Right atrium auricular region (tissue), 2 donors: ENCODE measurements around the gene ELN. TPM values are rescaled to one million over a fixed set of nuclear protein-coding genes. Genes with fewer than 3 reads are reported as not detected.

Source experiments
- DNase-seq: peaks from one replicate; pipeline ENCODE4 v3.0.0-alpha.2; 2019; ENCODE audit warnings: low spot score
- H3K27ac ChIP-seq, 2 donors: fragments of 200-600 bp; sonication (generic); 1 replicate in 1 of 2; 2 replicates in 1 of 2; pipeline ENCODE4 v1.5.1; 2016 to 2019
- H3K27me3 ChIP-seq, 2 donors: fragments of 200-600 bp; sonication (generic); one replicate each; pipeline versions ENCODE4 v1.5.1 to v1.6.0; 2017 to 2019
- H3K36me3 ChIP-seq: fragments of 200-600 bp; sonication (generic); one replicate; pipeline ENCODE4 v1.5.1; 2016
- H3K4me1 ChIP-seq, 2 donors: fragments of 200-600 bp; sonication (generic); one replicate each; pipeline versions ENCODE4 v1.5.1 to v1.6.0; 2017 to 2019
- H3K4me3 ChIP-seq, 2 donors: fragments of 200-600 bp; sonication (generic); 1 replicate in 1 of 2; 2 replicates in 1 of 2; pipeline ENCODE4 v1.5.1; 2017 to 2019; ENCODE audit warnings: mild to moderate bottlenecking in 1 of 2, moderate library complexity in 1 of 2
- H3K9me3 ChIP-seq, 2 donors: fragments of 200-600 bp; sonication (generic); one replicate each; pipeline ENCODE4 v1.5.1; 2019
- total RNA-seq, 2 donors: library from RNA; depleted of rRNA; stranded (reverse); fragments of >200 nt; gene quantifications; one replicate each; pipeline ENCODE4 v1.1.0, GENCODE V29; 2016
- TF ChIP-seq, protein P1 (sequence below), 2 donors: fragments of 200-600 bp; sonication (generic); IDR thresholded peaks; one replicate each; pipeline ENCODE4 v1.5.1; 2019; ENCODE audit warnings: antibody characterized with exemption in 2 of 2

The ELN gene
- total RNA-seq, 2 donors from 2014 or later, result 138 to 149 TPM

DNA sequence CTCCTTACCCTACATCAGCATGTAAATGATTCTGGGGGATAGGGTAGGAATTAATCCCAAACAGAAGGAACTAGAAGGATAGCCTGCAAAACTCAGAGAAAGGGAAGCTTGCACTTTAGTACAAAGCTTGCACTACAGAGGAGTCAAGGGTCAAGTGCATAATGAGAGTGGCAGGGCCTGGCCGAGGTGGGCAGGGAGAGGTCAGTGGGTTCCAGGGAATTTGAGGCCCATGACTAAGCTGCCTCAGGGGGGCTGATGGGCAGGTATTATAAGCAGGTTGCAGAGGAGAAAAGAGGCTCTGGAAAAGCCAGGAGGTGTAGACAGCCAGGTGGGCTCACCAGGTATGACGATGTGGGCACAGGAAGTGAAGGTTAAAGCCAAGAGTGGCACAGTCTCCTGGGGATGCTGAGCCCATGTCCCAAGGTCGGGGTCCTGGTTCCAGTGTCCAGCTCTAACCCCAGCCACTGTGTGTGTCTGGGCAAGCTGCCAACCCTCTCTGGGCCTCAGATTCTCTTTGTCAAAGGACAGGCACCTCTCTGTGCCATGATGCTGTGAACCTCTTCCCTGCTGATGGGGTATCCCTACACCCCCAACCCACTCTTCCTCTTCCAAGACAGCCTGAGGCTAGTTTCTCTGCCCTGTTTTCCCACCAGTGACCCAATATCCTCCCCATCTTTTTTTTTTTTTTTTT lies 32.0 kb upstream of the ELN start:
- no peak for DNase-seq
- H3K9me3 ChIP-seq, result peaks cover 0 to 16% of the 10 kb centered on the region in 2 donors
- TF ChIP-seq, protein P1, sequence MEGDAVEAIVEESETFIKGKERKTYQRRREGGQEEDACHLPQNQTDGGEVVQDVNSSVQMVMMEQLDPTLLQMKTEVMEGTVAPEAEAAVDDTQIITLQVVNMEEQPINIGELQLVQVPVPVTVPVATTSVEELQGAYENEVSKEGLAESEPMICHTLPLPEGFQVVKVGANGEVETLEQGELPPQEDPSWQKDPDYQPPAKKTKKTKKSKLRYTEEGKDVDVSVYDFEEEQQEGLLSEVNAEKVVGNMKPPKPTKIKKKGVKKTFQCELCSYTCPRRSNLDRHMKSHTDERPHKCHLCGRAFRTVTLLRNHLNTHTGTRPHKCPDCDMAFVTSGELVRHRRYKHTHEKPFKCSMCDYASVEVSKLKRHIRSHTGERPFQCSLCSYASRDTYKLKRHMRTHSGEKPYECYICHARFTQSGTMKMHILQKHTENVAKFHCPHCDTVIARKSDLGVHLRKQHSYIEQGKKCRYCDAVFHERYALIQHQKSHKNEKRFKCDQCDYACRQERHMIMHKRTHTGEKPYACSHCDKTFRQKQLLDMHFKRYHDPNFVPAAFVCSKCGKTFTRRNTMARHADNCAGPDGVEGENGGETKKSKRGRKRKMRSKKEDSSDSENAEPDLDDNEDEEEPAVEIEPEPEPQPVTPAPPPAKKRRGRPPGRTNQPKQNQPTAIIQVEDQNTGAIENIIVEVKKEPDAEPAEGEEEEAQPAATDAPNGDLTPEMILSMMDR (IDR thresholded peaks at IDR 0.05), result no peak
- no peaks in the 10 kb centered on the region for H3K27me3 ChIP-seq
- H3K4me3 ChIP-seq, result no peak overlapping the region
- no peaks in the 10 kb centered on the region for H3K36me3 ChIP-seq
- no peak overlapping the region for H3K27ac ChIP-seq
- H3K4me1 ChIP-seq, result peaks cover 0 to 26% of the 10 kb centered on the region in 2 donors

DNA sequence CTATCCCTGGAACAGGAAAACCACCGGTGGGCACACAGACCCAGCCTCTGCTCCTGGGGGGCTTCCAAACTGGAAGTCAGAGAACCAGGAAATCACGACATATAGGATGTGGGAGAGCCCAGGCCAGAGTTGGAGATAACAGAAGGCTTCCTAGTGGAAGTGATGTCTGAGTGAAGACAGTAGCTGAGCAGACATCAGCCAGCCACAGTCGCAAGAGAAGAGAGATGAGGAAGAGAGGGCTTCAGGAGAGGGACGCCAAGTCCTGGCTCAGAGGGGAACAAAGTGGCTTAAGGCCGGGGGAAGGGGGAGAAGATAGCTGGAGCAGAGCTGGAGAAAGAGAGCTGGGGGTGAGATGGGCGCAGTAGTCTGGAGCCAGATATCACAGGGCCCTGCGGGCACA lies 30.9 kb upstream of the ELN start:
- H3K36me3 ChIP-seq, result no peaks in the 10 kb centered on the region
- no peak for DNase-seq
- H3K27ac ChIP-seq, result no peak overlapping the region
- no peaks in the 10 kb centered on the region for H3K27me3 ChIP-seq
- TF ChIP-seq, protein P1 (IDR thresholded peaks at IDR 0.05), result no peak
- H3K4me1 ChIP-seq, result peaks cover 0 to 20% of the 10 kb centered on the region in 2 donors
- no peak overlapping the region for H3K4me3 ChIP-seq
- peaks cover 0 to 16% of the 10 kb centered on the region in 2 donors for H3K9me3 ChIP-seq

DNA sequence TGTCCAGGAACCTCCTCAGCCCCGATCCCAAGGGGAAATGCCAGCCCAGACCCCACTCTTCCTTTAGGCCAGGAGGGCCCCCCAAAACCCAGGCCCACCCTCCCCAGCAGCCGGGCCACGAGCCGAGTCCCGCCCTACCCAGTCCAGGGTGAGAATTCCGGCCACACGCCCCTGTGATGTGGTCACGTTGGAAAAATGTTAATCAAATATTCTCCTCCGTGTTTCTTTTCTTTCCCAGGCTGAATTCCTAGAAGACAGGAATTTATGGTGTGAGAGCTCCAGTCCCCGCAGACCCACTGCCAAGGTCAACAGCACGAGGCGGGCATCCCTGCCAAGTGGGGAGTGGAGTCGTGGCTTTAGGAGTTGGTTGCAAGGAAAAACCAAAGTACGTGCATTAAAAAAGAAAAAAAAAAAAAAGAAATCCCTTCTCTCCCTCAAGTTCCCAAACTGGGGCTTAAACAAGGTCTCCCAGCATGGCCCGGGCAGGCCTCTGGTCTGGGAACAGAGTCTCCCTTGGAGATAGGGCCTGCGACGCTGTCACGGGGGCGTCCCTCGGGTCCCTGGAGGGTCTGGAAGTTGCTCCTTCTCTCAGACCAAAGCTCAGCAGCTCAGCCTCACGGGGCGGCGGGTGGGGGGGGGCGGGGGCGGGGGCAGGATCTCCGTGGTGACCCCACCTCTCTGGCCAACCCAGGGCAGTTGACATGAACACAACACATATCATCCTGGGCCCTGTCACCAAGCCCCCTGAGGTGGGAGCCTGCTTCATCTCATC lies 28.1 kb upstream of the ELN start:
- Histone ChIP-seq H3K27ac (peak overlapping the region; percentile 16 to 31), H3K9me3 (peaks cover 0 to 7% of the 10 kb centered on the region in 2 donors), H3K4me1 (peaks cover 0 to 25% of the 10 kb centered on the region in 2 donors), H3K27me3 (no peaks in the 10 kb centered on the region), H3K4me3 (no peak overlapping the region), H3K36me3 (no peaks in the 10 kb centered on the region)
- DNase-seq, result peak; percentile 85
- TF ChIP-seq, protein P1 (IDR thresholded peaks at IDR 0.05), result no peak

DNA sequence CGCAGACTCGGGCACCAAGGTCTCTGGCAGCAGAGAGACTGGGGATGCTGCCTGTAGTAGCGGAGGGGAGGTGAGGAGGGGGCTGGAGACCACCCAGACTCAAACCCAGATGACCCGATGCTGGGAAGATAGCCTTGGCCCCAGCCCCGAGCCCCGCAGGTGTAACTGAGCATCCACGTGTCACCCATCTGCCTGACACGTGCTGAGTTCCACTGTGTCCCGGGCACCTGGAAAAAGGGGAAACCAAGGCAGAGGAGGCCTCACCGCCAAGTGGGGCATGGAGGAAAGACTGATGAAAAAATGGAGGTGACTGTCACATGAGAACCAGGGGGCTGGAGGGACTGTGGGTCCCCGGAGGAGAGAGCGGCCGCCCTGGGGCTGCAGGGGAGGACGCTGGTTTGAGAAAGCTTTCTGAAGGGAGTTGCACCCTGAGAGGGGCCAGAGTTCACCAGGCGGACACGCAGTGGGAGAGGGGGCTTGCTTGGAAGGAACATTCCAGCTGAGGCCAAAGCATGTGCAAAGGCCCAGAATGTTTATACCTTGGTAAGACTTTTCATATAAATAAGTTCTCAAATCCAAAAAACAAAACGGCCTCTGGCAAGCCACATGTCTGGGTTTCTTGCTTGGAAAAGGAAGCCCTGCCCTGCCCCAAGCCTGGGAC lies 27.4 kb upstream of the ELN start:
- Histone ChIP-seq H3K27ac (peak overlapping the region; percentile 16 to 31), H3K9me3 (no peaks in the 10 kb centered on the region), H3K4me1 (peaks cover 0 to 25% of the 10 kb centered on the region in 2 donors), H3K4me3 (no peak overlapping the region), H3K36me3 (no peaks in the 10 kb centered on the region), H3K27me3 (no peaks in the 10 kb centered on the region)
- TF ChIP-seq, protein P1 (IDR thresholded peaks at IDR 0.05), result no peak
- no peak for DNase-seq

DNA sequence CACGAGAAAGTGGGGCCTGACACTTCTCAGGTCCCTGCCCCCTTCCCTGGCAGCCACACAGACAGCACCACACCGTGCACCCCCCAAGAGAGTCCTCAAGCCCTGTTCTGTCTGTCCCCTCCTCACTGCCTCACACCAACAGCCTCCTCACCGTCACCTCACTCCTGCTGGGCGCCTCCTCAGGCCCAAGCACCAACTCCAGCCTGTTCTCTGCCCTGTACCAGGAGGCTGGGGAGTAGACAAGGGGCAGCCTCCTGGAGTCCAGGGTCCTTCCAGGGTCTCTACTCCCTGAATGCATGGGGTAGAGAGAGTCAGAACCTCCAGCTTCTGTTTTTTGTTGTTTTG lies 26.9 kb upstream of the ELN start:
- TF ChIP-seq, protein P1 (IDR thresholded peaks at IDR 0.05), result no peak
- Histone ChIP-seq H3K27ac (no peak overlapping the region), H3K27me3 (no peaks in the 10 kb centered on the region), H3K9me3 (no peaks in the 10 kb centered on the region), H3K4me3 (no peak overlapping the region), H3K36me3 (no peaks in the 10 kb centered on the region), H3K4me1 (peaks cover 0 to 26% of the 10 kb centered on the region in 2 donors)
- DNase-seq, result no peak
